HEK293T (cell line): Measurements from ENCODE around the gene SOBP.

ENCODE experiments used
- CTCF ChIA-PET: fragments of 350-600 bp; formaldehyde crosslinking; extraction: SDS; loops from one replicate; lab custom pipeline; 2021; ENCODE audit warnings: antibody characterized with exemption, inconsistent platforms; lab: Yijun Ruan, JAX
- POLR2A ChIA-PET: fragments of 350-600 bp; formaldehyde crosslinking; extraction: SDS; loops from one replicate; lab custom pipeline; 2020; ENCODE audit warnings: antibody characterized with exemption, inconsistent platforms; lab: Yijun Ruan, JAX
- DNase-seq: peaks from one replicate; pipeline ENCODE4 v3.0.0; 2012; ENCODE audit warnings: mixed read lengths; ENCODE audit errors: extremely low spot score
- ARNT ChIP-seq: fragments of 450-650 bp; IDR thresholded peaks from 2 replicates; pipeline ENCODE4 v1.6.1; 2017; ENCODE audit warnings: mild to moderate bottlenecking
- BHLHE40 ChIP-seq: fragments of 450-650 bp; IDR thresholded peaks from 2 replicates; pipeline ENCODE4 v1.6.1; 2016; ENCODE audit warnings: mild to moderate bottlenecking, moderate library complexity, borderline replicate concordance
- CTBP1 ChIP-seq: fragments of 450-650 bp; IDR thresholded peaks from 2 replicates; pipeline ENCODE4 v1.6.1; 2016; ENCODE audit warnings: borderline replicate concordance
- ELF4 ChIP-seq: fragments of 450-650 bp; IDR thresholded peaks from 2 replicates; pipeline ENCODE4 v1.6.1; 2017; ENCODE audit warnings: antibody characterized with exemption
- FOXA1 ChIP-seq: fragments of 450-650 bp; IDR thresholded peaks from 2 replicates; pipeline ENCODE4 v1.6.1; 2016; ENCODE audit warnings: mild to moderate bottlenecking
- FOXK2 ChIP-seq: fragments of 450-650 bp; IDR thresholded peaks from 2 replicates; pipeline ENCODE4 v1.6.1; 2016; ENCODE audit warnings: mild to moderate bottlenecking
- FOXM1 ChIP-seq: fragments of 450-650 bp; IDR thresholded peaks from 2 replicates; pipeline ENCODE4 v1.6.1; 2017; ENCODE audit warnings: mild to moderate bottlenecking, borderline replicate concordance
- HDGF ChIP-seq: fragments of 450-650 bp; IDR thresholded peaks from 2 replicates; pipeline ENCODE4 v1.6.1; 2017; ENCODE audit warnings: antibody characterized with exemption, borderline replicate concordance
- L3MBTL2 ChIP-seq: fragments of 450-650 bp; conservative IDR thresholded peaks from 2 replicates; pipeline ENCODE4 v1.6.1; 2016; ENCODE audit warnings: mild to moderate bottlenecking
- LEF1 ChIP-seq: fragments of 450-650 bp; IDR thresholded peaks from 2 replicates; pipeline ENCODE4 v1.6.1; 2017; ENCODE audit warnings: mild to moderate bottlenecking, borderline replicate concordance
- NFRKB ChIP-seq: fragments of 450-650 bp; IDR thresholded peaks from 2 replicates; pipeline ENCODE4 v1.6.1; 2016; ENCODE audit warnings: mild to moderate bottlenecking, moderate library complexity
- SP1 ChIP-seq: fragments of 450-650 bp; IDR thresholded peaks from 2 replicates; pipeline ENCODE4 v1.6.1; 2017
- SUZ12 ChIP-seq: fragments of 450-650 bp; IDR thresholded peaks from 2 replicates; pipeline ENCODE4 v1.6.1; 2016; ENCODE audit warnings: mild to moderate bottlenecking
- TARDBP ChIP-seq: fragments of 450-650 bp; IDR thresholded peaks from 2 replicates; pipeline ENCODE4 v1.6.1; 2016
- ZNF384 ChIP-seq: fragments of 450-650 bp; IDR thresholded peaks from 2 replicates; pipeline ENCODE4 v1.6.1; 2016
- TF ChIP-seq, protein P1 (sequence below): fragments of 450-650 bp; IDR thresholded peaks from 2 replicates; pipeline ENCODE4 v1.6.1; 2016

SOBP gene

DNA sequence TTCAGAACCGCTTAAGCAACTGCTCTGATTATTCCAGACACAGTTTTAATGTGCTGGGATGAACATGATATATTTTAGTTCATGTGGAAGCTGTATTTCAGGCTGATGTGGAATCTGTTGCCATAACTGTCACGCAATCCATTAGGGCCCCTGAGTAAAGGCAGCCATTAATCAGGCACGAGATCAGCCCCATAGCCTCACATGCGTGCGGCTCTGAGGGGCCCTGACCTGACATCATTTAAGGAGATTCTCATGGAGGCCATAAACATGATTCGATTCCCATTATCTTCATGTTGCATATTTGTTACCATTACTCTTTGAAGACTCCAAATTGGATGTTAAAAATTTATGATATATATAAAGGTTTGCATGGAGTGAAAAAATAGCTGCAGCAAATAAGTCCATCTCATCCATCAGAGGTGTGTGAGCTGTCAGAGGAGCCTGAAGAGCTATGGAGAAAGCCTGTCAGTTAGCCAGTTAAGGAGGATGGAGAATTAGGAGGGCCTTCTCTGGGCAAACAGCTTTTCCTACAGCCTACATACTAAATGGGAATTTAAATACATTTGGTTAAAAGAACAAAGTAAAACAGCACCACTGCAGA is 89.6 kb downstream of the SOBP start:
- ChIA-PET POLR2A (no interaction called here), CTCF (no interaction called here)
- no peak for DNase-seq
- TF ChIP-seq NFRKB (no peak), SUZ12 (no peak), L3MBTL2 (no peak)
- TF ChIP-seq, protein P1, sequence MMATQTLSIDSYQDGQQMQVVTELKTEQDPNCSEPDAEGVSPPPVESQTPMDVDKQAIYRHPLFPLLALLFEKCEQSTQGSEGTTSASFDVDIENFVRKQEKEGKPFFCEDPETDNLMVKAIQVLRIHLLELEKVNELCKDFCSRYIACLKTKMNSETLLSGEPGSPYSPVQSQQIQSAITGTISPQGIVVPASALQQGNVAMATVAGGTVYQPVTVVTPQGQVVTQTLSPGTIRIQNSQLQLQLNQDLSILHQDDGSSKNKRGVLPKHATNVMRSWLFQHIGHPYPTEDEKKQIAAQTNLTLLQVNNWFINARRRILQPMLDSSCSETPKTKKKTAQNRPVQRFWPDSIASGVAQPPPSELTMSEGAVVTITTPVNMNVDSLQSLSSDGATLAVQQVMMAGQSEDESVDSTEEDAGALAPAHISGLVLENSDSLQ = peak; percentile 26; the same call in 1 of the 2 replicates

DNA sequence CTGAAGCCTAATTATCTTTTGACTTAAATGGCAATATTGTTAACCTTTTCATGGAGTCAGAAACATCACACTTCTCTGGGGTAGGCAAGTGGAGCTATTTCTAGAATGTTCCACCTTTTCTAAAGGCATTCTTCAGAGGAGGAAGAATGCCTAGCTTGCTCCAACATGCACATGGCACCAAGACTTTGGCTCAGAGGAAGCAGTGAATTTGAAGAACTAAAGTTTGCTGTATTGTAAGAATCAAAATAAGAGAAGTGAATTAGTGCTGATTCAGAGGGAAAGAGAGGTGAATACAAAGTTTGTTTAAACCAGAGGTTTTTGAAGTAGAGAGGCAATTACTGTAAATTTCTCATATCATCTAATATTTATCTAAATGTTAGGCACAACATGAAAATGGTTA is 92.2 kb downstream of the SOBP start:
- ChIA-PET POLR2A (interaction anchor here (0.7 kb wide), 2 partner anchors 93 to 190 kb away, joined by 3 to 4 read pairs; no protein-coding TSS in a partner anchor), CTCF (no interaction called here)
- no peak for DNase-seq
- TF ChIP-seq FOXM1 (no peak), FOXA1 (no peak), CTBP1 (no peak), FOXK2 (no peak), ARNT (no peak), HDGF (no peak), ZNF384 (no peak), TARDBP (no peak), LEF1 (no peak), L3MBTL2 (no peak), SP1 (no peak), NFRKB (no peak)
- TF ChIP-seq, protein P1 = no peak

DNA sequence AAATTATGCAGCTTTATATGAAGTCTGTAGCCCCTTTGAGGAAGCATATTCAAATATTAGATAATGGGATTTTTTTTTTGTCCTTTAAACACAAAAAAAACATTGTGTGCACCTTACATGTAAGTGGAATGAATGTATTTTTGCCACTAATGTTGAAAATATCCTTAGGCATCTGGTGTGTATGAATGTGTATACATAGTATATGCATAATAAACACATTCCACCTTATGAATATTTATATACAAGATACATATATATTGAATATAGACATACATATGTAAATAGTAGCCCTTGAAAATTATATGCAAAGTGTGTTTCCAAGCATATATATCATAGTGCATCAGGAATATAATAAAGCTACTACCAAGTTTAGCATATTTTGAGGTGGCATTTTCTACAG is 94.8 kb downstream of the SOBP start:
- CTCF ChIA-PET = interaction anchor here (0.6 to 0.7 kb wide), 2 partner anchors 26 to 1340 kb away, joined by 3 read pairs; no protein-coding TSS in a partner anchor
- POLR2A ChIA-PET = no interaction called here
- no peak for DNase-seq
- TF ChIP-seq FOXA1 = no peak
- no peak for TF ChIP-seq FOXK2
- no peak for TF ChIP-seq ARNT
- no peak for TF ChIP-seq HDGF
- TF ChIP-seq SP1 = no peak
- TF ChIP-seq CTBP1 = no peak
- TF ChIP-seq ELF4 = no peak
- no peak for TF ChIP-seq SUZ12
- no peak for TF ChIP-seq L3MBTL2
- no peak for TF ChIP-seq LEF1

DNA sequence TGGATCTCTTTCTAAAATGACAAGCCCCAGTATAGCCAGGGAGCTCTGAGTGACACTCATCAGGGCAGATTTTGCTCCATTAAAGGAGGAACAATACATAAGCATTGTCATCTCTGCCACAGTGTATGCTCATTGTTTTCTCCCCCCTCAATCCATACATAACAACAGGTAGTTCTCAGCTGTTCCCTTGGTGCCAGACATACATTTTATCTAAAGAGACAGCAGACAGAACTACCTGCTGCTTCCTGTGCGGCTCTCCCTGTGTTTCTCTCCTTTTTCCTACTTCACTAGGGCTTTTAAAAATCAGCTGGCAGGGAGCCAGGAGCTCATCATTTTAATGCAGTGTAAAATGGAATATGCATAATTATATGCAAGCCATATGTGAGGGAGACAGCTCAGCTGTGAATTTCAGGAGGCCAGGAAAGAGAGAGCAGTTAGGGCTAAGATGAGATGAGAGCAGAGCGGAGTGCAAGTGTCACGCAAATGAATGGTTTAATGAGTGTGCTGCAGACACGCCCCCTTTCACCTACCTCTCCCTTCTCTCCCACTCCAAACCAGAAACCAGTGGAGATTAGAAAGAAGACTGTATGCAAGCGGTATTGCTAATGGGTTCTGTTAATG is 96.0 kb downstream of the SOBP start:
- TF ChIP-seq FOXM1 (no peak), SP1 (no peak), TARDBP (no peak), ZNF384 (no peak), ARNT (no peak)
- TF ChIP-seq, protein P1 = no peak
- CTCF ChIA-PET = no interaction called here
- POLR2A ChIA-PET = interaction anchor here (0.6 kb wide), 1 partner anchor 9 kb away, joined by 3 read pairs; no protein-coding TSS in a partner anchor
- no peak for DNase-seq

DNA sequence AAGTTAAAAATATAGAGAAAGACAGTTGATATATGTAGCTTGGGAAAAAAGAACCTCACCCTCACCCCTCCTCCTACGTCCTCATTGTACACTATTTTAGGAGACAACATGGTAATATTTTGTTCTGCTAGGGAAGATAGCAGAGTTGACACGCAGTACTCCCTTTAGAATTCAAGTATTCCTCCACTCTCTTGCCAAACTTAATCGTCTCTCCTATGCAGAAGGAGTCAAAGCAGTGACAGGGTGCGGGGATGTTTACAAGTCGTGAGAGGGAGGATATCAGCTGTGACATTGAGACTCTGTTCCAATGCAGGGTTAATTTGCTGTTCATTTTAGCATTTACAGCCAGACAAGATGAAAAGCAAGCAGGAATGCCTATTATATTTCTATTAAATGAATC is 97.5 kb downstream of the SOBP start:
- TF ChIP-seq SP1 (no peak), HDGF (no peak), FOXM1 (no peak), L3MBTL2 (no peak), CTBP1 (no peak), ZNF384 (no peak)
- CTCF ChIA-PET = no interaction called here
- no peak for DNase-seq
- POLR2A ChIA-PET = interaction anchor here (0.9 kb wide), 1 partner anchor 10 kb away, joined by 3 read pairs; no protein-coding TSS in a partner anchor

DNA sequence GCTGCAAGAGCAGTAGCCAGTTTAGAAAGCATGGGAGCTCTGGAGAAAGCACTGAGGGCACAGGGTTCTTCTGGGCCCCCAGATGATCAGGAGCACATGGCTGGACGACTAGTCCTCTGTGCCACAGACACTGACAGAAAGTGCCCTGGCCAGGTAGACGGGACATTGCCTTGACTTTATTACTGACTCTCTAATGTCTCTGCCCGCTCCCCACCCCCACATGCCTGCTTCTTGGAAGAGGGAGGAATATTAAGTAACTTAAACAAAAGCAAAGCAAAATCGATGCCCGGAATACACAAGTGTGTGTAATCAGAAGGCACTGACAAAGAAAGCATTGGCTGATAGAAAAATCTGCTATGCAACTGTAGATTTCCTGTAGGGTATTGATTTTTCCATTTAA is 99.3 kb downstream of the SOBP start:
- TF ChIP-seq SP1 (no peak), SUZ12 (no peak), FOXM1 (no peak), ZNF384 (no peak), FOXA1 (no peak), ARNT (no peak), LEF1 (no peak), CTBP1 (no peak), L3MBTL2 (no peak), FOXK2 (no peak), BHLHE40 (no peak), TARDBP (no peak), ELF4 (no peak), NFRKB (no peak)
- TF ChIP-seq, protein P1 = no peak
- POLR2A ChIA-PET = no interaction called here
- CTCF ChIA-PET = no interaction called here
- DNase-seq = no peak
